GM18951 (cell line): ENCODE data around the gene BNIP2.

Source experiments
- POLR2A ChIP-seq: IDR thresholded peaks from 4 replicates; pipeline ENCODE4 v1.6.1; 2011; ENCODE audit warnings: mild to moderate bottlenecking; ENCODE audit not compliant: insufficient read length, insufficient read depth; ENCODE audit errors: extremely low read depth
- in situ Hi-C: fragments of 300-500 bp; cut with MboI; formaldehyde crosslinking; loops from one replicate; pipeline ENCODE4 v1.12.0; 2022; ENCODE audit warnings: low sequenced_read_pairs, mixed read lengths, inconsistent platforms; ENCODE audit not compliant: unreplicated experiment

The BNIP2 gene, protein sequence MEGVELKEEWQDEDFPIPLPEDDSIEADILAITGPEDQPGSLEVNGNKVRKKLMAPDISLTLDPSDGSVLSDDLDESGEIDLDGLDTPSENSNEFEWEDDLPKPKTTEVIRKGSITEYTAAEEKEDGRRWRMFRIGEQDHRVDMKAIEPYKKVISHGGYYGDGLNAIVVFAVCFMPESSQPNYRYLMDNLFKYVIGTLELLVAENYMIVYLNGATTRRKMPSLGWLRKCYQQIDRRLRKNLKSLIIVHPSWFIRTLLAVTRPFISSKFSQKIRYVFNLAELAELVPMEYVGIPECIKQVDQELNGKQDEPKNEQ

DNA sequence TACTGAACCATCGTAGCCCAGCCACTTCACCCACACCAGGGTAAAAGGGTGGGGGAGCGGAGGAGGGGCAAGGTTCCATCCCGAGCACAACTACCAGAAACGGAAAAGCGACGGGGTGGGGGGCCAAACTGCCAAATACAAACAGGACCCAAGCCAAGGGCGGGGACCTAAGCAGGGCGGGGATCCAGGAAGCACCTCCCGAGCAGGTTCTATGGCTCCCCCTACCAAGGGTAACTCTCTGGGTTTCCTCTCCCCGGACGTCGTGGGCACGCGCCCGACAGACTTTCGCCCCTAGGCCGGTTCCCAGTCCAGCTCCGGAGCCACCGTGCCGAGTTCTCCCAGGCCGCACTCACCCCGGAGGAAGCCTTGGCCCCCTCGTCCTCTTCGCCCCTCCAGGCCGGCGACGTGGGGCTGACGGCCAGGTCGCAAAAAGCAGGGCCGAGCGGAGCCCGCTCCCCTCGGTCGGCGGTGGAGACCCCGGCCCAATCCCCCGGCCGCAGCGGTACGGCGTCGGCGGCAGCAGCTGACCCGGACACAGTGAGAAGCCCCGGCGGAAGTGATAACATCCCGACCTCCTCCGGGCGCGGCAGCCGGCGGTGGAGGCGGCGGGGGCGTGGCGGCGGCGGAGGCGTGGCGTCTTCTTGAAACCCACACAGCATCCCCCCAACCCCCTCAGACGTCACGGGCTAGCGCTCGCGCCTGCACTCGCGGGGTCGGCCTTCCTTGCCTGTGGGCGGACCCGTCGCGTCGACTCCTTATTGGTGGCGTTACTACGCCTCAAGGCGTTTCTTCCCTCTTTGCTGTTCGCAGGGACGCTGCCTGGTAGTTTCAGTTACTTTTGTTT, at the start of gene BNIP2:
Gene BNIP2 (minus strand): TSS at position 539 of the 844 bp plus-strand sequence. CDS start 6,863 bp downstream, outside the sequence.
- in situ Hi-C loops = no loop called here
- TF ChIP-seq POLR2A = peak; percentile 71

DNA sequence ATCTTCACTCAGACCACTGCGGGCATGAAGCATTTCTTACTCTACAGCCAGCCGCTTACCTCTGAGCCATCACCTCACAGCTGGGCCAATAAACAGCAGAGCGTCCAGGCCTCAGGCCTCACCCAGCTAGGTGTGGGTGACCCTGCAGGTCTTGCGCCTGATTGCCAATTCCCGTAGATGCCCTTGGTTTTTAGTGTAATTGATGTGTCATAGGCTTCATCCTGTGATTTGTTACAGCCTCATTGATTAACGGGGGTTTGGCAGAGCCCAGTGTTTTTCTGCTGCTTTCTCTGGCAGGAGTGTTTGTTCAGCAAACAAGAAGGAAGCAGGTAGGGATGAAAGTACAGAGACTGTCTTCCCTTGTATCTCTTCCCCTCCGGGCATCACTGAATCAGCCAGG, 49.6 kb upstream of the BNIP2 start:
- TF ChIP-seq POLR2A = no peak
- in situ Hi-C loops = loop anchor here (25.0 kb wide), 1 partner anchor 574 kb away; no protein-coding TSS in a partner anchor

DNA sequence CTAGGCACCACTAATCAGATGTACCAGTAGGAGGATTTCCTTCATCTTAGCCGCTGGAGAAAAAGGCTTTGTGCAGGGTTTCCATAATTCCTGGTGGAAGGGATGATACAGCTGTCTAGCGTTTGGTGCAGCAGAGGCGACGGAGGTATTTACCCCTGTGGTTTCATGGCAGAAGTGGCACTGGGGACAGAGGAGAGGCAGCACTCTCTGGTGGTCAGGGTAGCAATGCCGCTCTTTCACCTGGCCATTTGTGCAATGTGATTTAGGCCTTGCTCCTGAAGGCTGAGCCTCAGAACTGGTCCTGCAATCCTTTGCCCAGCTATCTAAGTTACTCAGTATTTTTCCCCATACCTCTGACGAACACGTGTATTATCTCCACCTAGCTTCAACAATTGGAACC, 47.1 kb upstream of the BNIP2 start:
- TF ChIP-seq POLR2A = no peak
- in situ Hi-C loops = loop anchor here (25.0 kb wide), 1 partner anchor 576 kb away; no protein-coding TSS in a partner anchor

GRCh38 chr15:59725151-59725486, 36.0 kb upstream of the BNIP2 start:
- no peak for TF ChIP-seq POLR2A
- in situ Hi-C loops = loop anchor here (25.0 kb wide), 1 partner anchor 587 kb away; no protein-coding TSS in a partner anchor

DNA sequence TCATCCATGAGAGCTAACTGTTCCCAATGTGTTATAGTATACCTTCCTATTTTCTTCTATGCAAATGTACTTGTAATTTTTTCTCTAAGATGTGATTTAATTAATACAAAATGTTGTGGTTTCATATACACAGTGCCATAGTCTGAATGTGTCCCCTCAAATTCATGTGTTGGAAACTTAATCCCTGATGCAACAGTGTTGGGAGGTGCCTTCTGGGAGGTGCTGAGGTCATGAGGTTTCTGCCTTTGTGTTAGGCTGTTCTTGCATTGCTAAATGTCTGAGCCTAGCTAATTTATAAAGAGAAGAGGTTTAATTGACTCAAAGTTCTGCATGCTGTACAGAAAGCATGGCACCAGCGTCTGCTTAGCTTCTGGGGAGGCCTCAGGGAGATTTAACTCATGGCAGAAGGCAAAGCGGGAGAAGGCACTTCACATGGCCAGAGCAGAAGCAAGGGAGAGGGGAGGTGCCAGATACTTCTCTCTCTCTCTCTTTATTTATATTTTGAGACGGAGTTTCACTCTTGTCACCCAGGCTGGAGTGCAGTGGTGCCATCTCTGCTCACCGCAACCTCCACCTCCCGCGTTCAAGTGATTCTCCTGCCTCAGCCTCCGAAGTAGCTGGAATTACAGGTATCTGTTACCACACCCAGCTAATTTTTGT, 34.7 kb upstream of the BNIP2 start:
- TF ChIP-seq POLR2A = no peak
- in situ Hi-C loops = no loop called here

- TF ChIP-seq POLR2A = no peak
- in situ Hi-C loops = no loop called here
Measured at GRCh38 chr15:59722476-59722875, 33.4 kb upstream of the BNIP2 start.

DNA sequence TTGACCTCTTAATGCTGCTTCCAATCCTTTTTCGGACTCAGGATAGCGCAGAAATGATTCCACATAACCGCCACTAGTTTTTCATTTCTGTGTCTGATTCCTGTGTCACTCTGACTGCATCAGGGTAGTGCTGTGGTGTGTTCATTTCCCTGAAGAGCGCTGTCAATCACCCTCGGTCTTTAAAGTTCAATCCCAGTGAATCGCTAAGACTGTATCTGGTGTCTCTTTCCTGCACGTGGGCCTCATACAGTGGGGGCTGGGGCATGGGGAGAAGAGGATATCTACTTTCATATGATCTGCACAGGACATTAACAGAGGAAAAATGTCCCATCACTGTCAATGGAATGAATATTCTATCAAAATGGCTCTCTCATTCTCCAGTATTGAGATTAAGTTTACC, 32.9 kb upstream of the BNIP2 start:
- in situ Hi-C loops = no loop called here
- TF ChIP-seq POLR2A = no peak

- in situ Hi-C loops = no loop called here
- TF ChIP-seq POLR2A = no peak
Measured at GRCh38 chr15:59721411-59721810, 32.3 kb upstream of the BNIP2 start.

GRCh38 chr15:59713177-59713576, 24.1 kb upstream of the BNIP2 start:
- no peak for TF ChIP-seq POLR2A

DNA sequence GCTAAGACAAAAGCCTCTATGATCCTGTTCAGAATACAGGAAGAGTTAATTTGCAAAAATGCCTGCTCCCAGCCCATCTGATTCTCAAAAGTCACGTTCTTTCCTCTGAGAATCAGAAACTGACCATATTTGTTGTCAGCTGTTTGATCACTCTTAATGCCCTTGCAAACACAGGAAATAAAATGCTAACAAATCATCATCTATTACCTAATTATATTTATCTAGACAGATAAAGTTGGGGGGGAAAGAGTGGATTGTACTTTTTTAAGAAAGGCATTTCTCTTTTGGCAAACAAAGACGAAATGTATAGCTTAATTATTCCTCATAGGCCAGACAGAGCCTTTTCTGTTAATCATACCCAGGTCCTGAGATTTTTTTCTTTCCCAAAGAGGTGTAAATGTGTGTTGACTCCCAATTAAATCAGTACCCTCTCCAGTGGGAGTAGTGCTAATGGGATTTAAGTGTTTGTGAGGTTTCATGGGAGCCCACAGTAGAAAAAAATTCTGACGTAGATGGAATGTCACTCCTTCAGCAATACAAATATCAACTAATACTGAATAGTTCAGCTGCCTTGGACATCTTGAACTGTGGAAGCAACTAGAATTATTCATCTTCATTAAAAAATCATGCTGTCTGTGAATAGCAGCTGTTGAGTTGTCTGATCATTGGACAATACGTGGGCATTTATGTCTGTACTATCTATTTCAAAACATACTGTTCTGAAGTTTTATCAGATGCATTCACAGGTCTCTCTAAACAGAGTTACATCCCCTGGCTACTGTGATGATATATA, 22.5 kb upstream of the BNIP2 start:
- in situ Hi-C loops = no loop called here
- TF ChIP-seq POLR2A = no peak

More at GRCh38 chr15:59713177-59713576, 24.1 kb upstream of the BNIP2 start:
- in situ Hi-C loops = no loop called here

- TF ChIP-seq POLR2A = no peak
- in situ Hi-C loops = no loop called here
Measured at GRCh38 chr15:59707619-59708018, 18.5 kb upstream of the BNIP2 start.

DNA sequence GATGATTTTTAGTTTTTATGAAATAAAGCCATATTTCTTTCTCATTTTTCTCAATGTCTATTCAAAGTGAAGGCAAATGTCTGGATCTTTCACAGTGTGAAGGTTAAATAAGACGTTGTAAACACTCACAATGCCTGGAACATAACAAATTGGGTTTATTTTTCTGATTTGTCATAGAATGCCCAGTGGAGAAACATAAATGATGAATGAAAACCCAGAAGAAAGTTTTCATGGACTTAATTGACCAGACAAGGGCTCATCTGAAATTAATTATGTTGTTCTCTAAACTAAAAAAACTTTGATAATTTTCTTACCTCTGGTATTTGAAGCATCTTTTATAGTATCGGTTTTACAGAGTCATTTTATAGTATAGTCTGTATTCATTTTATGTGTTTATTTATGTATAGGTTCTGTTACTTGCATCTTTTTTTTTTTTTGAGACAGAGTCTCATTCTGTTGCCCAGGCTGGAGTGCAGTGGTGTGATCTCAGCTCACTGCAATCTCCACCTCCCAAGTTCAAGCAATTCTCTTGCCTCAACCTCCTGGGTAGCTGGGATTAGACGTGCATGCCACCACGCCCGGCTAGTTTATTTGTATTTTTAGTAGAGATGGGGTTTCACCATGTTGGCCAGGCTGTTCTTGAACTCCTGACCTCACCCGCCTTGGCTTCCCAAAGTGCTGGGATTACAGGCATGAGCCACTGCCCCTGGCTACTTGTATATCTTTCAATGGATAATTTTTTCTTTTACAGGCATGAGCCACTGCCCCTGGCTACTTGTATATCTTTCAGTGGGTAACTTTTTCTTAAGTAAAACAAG, 15.1 kb upstream of the BNIP2 start:
- in situ Hi-C loops = no loop called here

GRCh38 chr15:59702351-59702750, 13.2 kb upstream of the BNIP2 start:
- in situ Hi-C loops = no loop called here

More for the DNA sequence above, 15.1 kb upstream of the BNIP2 start:
- no peak for TF ChIP-seq POLR2A

More at GRCh38 chr15:59702351-59702750, 13.2 kb upstream of the BNIP2 start:
- TF ChIP-seq POLR2A = no peak
